Activated CD4-positive, alpha-beta T cell treated with anti-CD3 and anti-CD28 coated beads, Interleukin-2, amount 50 U/mL, for 48 hours (primary cell): Measurements from ENCODE around the gene CDK6.
"Not testable (repeated sequence)": the region's sequence is repeated elsewhere in the genome, so short reads cannot be mapped to it uniquely, and the experiment has no call there.

Source experiments
- DNase-seq, 2 experiments: peaks; one replicate each; pipeline ENCODE4 v3.0.0-alpha.2; 2020

Gene CDK6

DNA sequence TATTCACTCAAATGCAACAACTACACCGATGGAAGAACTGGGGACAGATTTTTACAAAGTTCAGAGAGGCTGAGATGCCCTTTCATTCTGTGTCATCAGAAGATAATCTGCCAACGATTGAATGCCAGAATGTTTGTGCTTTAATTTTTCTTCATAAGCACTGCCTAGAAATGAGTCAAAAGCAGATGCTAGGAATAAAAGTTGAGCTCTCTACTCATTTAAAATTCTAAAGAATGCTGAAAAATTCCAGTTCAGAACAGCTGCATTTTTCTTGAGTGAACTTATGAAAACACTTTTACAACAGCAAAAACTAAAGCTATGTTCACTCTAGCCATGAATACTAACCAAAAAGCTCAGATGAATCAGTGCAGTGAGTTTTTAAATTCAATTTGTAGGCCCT is 223.9 kb downstream of the CDK6 start:
- DNase-seq, result no peak

DNA sequence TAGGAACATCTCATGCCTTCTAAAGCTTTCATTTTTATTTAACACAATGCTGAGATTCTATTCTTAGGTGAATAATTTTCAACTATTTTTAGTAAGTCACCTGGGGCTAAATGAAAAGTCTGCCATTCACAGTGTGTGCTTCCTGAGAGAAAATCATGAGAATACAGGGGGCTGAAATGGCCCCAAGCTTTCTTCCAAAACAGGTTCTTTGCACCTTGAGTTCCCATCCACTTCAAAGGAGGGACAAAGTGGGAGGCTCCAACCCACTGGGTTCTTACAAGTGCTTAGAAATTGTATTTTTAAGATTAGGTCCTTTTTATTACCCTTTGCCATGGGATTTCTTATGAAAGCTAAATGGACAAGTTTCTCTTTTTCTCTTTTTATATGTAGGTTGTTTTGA is 224.6 kb downstream of the CDK6 start:
- DNase-seq, result no peak

DNA sequence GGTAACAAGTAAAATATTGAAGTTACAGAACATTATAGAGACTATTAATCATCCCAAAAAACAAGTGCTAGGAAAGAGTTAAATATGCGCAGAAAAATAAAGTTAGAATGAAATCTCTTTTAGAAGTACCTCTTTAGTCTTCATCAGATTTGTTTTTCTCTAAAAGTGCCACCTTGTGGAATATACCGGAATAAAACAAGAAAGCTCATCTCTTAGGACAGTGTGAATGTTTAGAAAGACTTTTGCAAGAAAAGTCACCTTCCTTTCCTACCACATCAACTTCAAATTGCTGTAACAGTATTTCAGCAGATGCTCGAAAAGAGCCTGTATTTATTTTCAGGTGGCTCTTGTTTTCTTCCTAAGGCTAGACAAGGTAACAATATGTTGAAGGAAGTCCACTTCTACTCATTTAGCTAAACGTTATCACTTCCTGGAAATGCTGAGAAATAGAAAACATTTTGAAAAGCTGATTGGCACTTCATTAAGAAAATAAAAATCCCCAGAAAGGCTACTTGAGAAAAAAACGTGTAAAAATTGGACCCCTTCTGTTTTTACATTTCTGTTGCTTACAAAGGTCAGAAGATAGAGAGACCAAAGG is 226.4 kb downstream of the CDK6 start:
- DNase-seq, result no peak

DNA sequence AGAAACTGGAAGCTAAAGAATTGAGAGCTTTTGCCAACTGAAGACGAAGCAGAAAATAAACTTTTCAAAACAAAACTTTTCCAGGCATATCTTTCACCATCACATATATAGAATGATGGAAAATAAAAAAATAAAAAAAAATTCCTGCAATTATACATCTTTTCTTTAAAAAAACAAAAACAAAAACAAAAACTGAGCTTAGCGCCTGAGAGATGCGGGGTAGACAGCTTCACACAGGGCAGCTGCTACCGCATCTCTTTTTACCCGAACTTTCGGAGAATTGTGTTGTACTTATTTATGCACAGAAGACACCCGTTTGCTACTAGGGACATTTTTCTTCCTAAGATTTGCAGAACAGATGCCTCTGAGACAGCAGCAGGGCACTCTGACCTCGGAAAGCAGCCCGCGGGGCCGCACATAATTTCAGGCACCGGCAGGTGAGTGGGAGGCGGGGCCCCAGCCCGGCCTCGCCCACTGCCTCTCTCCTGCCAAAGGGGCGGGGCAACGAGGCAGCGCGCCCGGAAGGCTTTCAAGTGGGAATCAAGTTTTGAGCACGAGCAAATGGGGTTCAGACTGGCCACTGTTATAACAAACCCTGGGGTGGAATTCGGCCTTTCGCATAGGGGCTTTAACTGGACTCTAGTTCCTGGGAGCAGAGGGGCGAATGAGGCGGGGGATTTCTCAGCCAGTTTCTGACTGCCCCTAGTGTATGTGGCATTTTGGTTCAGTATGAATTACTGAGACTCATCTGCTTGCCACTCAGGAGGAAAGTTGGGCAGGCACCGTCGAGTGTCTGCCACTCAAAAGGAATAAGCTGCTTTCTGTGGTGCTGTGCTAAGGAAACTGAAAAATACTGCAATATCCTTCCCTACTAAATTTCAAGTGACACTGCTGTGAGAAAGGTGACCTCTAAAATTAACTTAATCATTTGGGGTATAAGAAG is 227.7 kb downstream of the CDK6 start:
- DNase-seq, result no peak

DNA sequence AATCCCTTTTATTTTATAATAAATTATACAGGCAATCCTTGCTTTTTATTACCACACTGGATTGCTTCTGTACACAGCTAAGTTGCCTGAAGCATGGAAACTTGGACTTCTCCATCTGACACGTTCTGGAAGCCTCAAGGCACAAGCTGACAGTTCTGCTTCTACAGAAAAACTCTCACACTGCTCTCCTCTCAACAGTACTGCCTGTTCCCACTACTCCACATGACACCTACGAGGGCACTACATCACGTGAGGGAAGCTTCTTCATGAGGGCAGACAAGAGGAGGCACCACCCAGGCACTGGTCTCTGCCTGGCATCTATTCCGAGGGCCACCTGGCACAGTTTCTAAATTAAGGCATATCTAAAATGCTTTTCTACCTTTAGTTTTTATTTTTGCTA is 229.4 kb downstream of the CDK6 start:
- DNase-seq, result no peak

DNA sequence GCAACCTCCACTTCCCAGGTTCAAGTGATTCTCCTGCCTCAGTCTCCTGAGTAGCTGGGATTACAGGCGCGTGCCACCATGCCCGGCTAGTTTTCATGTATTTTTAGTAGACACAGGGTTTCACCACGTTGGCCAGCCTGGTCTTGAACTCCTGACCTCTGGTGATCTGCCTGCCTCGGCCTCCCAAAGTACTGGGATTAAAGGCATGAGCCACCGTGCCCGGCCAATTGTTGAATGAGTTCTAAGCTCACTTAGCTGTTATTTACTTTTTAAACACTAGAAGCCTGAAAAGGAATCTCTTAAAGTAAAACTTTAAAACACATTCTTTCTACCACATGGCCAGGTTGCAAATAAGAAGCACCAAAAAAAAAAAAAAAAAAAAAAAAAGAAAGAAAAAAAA is 231.9 kb downstream of the CDK6 start:
- DNase-seq, result not testable (repeated sequence)

DNA sequence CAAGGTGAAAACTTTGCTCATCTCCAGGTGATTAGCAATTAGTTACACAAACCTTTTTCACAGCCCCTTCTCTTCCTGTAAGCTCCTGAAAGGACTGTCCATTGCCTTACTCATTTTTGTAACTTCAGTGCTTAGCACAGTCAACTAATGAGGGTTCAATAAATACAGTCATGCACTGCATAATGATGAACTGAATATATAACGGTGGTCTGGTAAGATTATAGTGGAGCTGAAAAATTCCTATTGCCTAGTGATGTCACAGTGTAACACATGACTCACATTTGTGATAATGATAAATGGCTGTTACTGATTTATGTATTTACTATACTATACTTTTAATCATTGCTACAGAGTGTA is 233.3 kb downstream of the CDK6 start:
- no peak for DNase-seq

DNA sequence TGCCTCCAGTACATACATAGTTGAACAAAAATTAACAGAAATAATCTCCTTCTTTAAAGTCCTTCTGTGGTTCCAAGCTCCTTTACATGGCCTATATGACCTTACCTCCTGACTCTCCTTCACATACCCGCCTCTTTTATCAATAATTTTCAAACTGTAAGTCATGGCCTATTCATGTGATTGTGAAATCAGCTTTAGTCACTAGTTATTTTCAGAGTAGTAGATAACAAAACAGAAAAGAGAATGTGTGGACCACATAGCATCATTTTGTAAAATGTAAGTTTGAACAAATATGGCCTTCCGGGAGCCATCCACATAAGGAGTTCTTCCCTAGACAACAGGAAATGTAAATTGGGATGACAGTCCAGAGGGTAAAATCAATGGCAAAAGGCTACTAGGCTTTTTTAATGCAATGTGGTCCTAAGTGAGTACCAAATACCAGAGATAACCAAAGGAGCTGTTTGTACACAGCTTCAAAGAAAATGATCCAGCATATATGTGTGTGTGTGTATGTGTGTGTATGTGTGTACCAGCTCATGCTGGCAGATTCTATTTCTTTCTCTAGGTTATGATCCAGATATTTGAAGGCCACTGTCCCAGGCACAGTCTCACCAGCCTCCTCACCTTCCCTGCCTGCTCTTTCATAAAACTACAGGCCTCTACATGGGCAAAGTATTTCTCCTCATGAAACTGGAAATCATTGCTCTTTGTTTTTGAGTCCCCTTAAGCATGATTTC is 233.9 kb downstream of the CDK6 start:
- DNase-seq, result no peak

DNA sequence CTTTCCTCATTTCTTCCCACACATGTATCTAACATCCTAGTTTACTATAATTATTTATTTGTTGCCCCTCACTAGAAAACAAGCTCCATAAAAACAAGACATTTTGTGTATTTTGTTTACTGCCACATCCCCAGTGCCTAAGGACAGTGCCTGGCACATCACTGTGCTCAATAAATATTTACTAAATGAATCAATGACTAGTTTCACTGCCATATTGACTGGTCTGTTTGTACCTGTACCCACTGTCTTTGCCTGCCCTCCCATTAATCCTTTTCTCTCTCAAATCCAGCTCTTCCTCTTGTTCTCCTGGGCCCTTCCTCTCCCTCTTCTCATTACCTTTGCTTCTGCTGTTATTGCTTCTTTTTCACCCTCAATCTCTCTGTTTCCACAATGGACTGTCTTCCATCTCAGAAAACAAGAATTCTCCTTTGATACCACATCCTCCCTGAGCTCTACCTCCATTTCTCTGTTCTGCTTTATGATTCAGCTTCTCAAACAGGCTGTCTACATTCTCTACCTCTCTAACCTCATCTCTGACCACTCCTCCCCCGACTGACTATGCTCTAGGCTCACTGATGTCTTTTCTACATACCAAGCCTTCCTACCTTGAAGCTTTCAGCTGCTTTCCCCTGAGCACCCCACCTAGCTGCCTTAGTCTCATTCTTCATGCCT is 237.9 kb downstream of the CDK6 start:
- no peak for DNase-seq

DNA sequence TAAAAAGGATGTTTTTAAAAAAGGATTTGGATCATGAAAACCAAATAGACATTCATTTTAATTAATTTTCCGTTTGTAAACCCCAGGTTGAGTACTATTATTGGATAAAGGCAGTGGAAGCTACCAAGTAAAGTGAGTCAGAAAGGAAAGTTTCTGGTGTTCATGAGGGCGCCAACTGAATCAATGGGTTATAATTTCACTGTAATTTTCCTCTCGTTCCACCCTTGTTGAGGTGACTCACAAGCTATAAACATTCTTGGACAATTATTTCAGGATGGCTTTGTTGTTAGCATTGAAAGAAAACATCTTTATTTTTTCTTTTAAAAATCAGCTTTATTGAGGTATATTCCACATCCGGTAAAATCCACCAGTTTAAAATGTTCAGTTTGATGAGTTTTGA is 241.1 kb downstream of the CDK6 start:
- no peak for DNase-seq

DNA sequence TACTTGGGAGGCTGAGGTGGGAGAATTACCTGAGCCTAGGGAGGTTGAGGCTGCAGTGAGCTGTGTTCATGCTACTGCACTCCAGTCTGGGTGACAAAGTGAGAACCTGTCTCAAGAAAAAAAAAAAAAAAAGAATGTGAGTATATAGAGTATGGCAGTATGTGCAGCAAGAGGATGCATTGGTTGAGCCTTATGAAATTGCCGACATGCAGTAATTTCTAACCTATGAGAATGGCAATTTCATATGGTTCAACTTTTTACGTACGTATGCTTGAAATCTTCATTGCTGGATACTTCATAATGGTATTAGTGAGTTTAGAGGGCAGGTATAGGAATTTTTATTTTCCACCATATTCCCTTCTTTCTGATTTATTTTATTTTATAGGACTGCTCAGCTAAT is 241.6 kb downstream of the CDK6 start:
- no peak for DNase-seq

DNA sequence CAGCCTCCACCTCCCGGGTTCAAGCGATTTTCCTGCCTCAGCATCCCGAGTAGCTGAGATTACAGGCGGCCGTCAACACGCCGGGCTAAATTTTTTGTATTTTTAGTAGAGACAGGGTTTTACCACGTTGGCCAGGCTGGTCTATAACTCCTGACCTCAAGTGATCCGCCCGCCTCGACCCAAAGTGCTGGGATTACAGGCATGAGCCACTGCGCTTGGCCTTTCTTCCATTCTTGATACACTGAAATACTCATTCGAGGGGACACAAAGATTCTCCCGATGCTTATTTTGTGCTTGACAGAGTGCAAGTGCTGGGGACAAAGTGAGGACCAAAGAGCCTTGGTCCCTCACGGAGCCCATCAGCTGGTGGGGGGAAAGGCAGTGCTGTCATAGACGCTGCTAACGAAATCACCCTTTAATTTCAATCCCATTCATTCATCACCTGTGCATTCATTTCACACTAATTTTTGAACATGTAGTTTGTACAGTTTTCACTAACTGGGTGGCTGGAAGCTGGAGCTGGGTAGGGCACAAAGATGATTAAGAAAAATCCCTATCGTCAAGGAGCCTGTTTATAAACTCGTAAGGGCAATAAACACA is 245.6 kb downstream of the CDK6 start:
- DNase-seq, result no peak

DNA sequence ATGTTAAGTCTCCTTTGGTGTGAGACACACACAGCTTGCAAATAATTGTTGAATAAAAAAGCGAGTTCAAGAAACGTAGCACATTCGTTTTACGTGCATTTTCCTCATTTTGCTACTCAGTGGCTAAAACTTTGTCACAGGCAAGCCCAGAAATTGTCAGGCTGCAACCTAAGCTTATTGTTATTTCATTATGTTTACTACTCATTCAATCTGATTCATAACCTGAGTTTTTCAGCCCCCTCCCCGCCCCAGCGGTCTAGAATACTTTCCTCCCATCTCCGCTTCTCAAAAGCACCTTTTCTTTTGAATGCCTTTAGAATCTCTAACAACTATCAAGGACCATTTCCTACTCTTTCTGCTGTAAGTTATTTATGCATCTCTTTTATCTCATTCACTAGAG is 247.3 kb downstream of the CDK6 start:
- peak in 1 of 2 experiments; percentile 40 for DNase-seq

DNA sequence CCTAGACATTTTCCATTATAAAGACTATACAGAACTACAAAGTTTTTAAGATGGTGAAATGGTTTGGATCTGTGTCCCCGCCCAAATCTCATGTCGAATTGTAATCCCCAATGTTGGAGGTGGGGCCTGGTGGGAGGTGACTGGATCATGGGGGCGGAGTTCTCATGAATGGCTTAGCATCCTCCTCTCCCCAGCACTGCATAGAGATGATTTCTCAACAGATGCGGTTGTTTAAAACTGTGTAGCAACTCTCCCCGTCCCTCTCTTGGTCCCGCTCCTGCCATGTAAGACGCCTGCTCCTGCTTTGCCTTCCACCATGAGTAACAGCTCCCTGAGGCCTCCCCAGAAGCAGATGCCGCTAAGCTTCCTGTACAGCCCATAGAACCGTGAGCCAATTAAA is 247.8 kb downstream of the CDK6 start:
- DNase-seq, result peak; percentile 26 to 52

DNA sequence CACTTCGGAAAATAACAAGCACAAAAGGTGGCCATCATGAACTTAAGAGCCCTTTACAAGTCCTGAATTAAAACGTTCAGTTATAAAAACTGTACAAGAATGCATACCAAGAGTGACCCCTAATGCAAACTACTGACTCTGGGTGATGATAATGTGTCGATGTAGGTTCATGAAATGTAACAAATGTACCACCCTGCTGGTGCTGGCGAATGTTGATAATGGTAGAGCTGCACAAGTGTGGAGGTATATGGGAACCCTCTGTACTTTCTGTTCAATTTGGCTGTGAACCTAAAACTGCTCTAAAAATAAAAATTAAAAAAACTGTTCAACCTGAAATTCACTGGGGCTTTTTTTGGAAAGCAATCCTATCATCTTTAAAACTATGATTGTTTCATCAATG is 249.5 kb downstream of the CDK6 start:
- no peak for DNase-seq

DNA sequence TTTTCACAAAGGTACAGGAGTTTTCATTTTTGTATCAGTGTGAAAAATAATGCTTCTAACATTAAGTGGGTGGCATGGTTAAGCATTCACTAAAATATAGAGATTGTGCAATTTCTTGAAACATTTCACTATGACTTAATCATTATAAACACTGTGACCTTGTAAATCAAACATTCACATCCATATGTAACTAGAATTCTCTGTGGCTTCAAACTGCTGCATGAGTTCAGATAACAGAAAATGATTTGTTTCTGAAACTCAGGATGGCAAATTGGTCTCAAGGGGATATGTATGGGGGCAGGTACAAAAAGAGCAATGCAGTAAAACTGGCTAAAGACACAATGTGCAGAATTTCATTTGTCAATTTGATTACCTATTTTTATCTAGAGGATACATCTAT is 250.0 kb downstream of the CDK6 start:
- DNase-seq, result no peak

DNA sequence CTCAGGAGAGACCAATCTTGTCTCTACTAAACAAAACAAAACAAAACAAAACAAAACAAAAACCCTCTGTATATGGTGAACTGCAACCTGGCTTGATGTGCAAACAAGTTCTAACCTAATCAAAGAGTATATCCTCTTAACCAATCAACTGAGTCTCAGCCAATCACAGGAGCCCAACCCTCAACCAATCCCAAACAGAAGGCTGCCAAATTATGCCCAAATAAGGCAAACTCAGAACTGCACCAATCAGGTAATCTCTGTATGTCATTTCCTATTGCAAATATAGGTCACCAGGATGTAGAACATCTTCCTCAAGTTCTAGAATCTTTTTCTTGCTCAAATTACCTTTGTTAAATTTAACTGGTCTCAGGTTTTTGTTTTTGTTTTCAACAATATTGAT is 251.4 kb downstream of the CDK6 start:
- no peak for DNase-seq

DNA sequence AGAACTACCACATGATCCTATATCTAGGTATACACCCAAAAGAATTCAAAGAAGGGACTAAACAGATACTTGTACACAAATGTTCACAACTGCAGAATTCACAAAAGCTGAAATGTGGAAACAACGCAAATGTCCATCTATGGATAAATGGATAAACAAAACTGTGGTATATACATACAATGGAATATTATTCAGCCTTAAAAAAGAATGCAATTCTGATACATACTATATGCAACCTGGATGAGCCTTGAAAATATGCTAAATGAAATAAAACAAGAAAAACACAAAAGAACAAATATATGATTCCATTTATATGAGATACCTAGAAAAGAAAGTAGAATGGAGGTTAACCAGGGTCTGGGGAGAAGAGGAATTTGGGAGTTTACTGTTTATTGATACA is 253.4 kb downstream of the CDK6 start:
- no peak for DNase-seq

DNA sequence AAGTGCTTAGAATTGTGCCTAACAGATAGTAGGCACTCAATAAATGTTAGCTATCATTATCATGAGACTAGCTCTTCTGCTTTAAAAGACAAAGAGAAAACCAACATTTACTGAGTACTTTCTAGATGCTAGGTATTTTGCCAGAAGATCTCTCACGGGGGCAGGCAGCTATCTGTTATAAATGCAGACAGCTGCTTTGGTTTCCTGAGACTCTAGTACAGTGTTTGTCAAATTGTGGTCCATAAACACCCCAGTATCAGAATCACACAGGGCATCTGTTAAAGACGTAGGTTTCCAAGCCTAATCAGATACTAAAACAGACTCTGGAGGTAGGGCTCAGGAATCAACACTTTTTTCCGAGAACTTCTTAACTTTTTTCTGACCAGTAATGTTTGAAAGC is 260.1 kb downstream of the CDK6 start:
- no peak for DNase-seq

DNA sequence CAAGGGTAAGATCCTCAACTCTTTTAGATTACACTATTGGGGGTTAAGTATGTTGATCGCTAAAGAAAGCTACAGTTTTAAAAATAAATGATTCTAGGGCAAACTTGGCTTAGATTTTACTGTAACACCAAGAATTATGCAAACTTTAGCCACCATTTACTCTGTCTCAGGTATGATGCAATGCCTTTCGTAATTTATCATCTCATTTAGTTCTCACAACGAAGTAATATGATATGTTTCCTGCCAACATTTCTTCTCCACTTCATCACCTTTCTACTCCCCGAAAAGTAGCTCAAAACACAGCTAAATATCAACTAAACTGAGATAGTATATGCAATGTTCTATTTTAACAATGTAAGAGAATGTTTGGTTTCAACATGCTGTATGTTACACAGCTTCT is 267.2 kb downstream of the CDK6 start:
- no peak for DNase-seq

DNA sequence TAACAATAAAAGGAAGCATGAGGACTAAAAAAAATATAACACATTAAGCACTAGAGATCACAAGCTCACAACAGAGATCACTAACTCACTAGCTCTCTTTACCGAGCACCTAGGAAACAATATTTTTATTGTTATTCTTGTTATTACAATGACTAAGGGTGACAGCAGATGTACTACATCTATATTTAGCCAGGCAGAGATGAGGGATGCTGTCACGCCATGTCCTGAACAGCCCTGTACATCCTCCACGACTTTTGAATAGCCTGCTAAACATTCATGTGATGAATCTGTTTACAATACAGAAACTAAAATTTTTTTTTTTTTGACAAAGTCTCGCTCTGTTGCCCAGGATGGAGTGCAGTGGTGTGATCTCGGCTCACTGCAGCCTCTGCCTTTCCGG is 268.9 kb downstream of the CDK6 start:
- DNase-seq, result no peak

DNA sequence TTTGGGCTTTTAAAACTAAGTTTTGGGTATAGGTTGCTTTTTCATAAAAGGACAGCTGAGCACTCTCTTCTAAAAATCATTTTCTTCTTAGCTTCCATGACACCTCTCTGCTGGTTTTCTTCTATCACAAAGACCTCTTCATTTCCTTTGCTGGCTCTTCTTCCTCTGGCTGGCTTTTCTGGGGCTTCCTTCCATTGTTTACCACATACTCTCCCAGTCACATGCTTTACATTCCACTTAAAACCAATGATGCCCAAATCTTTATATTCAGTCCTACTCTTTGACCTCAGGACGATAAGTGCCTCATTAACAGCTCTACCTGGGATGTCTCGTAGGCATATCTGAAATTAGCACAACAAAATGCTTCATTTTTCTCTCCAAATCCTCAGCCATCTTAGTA is 273.0 kb downstream of the CDK6 start:
- no peak for DNase-seq

DNA sequence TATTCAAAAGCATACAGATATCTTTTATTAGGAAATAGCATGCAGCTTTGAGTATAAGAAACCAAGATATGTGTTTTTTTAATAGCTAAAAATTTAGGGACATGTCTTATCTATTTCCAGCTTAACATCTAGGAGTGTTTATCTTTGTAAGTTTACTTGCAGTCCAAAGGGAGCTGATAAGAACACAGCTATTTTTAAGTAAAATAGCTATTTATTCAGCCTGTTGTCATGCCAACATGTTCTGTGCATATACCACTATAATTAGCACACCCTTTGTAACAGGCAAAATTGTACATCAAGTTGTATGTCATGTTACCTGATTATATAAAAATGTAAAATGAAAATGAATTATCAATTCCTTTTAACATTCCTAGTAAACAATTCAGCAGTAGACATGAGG is 275.8 kb downstream of the CDK6 start:
- no peak for DNase-seq
